CD4-positive, alpha-beta T cell treated with Interleukin-2 at 100 ng/mL for 4 hours (primary cell): ENCODE data around the gene LUC7L.
"Not testable (repeated sequence)": the region's sequence is repeated elsewhere in the genome, so short reads cannot be mapped to it uniquely, and the experiment has no call there.

ENCODE experiments used
- DNase-seq: peaks from one replicate; pipeline ENCODE4 v3.0.0-alpha.2; 2020; ENCODE audit warnings: low spot score

Gene LUC7L

DNA sequence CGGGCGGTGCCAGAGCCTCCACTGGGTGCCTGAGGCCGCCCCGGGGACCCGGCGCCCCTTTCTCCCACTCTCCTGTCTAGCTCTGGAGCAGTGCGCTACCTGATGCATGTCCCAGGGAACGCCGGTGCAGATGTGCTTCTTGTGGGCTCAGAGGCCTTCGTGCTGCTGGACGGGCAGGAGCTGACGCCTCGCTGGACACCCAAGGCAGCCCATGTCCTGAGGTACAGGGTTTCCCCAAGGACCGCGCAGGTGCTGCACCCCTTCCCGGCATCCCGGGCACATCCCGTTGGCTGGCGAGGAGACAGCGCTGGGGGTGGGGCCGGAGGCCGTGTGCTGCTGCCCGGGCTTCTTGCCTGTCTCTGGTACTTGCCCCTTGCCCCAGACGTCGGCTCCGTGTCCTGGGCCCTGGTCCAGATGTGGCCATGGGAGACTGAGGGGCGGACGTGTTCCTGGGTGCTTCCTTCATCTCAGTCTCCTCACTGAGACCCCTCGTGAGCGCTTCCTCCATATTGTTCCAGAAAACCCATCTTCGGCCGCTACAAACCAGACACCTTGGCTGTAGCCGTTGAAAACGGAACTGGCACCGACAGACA, 34.0 kb upstream of the LUC7L start:
- no peak for DNase-seq

- no peak for DNase-seq
Observed at GRCh38 chr16:262121-262745, 33.0 kb upstream of the LUC7L start.

DNA sequence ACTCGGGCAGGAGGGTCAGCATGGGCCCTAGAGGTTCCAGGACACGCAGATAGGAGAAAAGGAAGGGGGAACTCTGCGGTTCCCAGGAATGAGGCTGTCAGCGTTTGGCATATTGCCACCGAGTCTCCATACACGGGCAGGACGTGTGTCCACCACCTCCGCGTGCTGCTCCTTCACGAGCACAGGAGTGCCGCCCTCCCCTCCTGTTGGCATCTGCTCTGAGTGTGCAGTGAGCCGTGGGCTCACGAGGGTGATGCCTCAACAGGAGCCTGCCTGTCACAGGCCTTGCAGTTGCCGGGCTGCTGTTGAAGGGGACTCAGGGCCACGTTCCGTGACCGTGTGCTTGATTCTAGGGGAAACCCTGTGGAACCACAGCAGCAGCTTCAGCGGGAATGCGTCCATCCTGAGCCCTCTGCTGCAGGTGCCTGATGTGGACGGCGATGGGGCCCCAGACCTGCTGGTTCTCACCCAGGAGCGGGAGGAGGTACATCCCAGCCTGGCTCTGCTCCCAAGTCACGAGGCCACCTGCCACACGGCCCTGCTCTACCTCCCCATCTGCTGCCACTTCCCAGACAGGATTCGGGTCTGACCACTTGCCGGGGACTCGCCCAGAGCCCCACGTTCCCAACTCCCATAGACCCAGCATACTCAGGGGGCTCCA, 31.9 kb upstream of the LUC7L start:
- no peak for DNase-seq

- DNase-seq, result no peak
Observed at GRCh38 chr16:260326-260725, 31.1 kb upstream of the LUC7L start.

DNA sequence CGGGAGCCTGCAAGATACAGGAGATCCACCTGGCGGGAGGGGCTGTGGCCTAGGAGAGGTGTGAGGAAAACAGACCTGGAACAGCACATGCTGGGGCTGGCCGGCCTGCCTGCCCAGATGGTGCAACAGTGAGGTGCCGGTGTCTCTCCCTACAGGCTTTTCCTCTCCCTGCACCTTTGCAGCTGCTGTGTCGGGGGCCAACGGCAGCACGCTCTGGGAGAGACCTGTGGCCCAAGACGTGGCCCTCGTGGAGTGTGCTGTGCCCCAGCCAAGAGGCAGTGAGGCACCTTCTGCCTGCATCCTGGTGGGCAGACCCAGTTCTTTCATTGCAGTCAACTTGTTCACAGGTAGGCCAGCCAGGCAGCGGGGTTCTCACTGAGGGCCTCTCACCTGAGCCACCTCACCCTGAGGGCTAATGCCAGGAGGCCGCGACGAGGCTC, 30.6 kb upstream of the LUC7L start:
- no peak for DNase-seq

DNA sequence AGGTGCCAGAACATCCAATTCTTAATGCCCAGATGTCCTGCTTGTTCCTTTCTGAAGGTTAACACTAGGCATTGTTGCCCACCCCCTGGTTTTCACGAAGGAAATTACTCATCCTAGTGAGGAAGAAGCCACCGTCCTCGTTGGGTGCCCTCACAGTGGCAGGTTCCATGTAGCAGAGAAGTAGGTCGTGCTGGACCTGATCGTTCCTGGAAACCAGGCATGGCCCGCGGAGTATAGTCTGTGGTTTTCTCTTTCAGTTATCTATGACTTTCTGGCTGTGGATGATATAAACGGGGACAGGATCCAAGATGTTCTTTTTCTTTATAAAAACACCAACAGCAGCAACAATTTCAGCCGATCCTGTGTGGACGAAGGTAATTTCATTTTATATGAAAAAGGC, 30.0 kb upstream of the LUC7L start:
- DNase-seq, result no peak

- not testable (repeated sequence) for DNase-seq
Observed at GRCh38 chr16:258091-258490, 28.8 kb upstream of the LUC7L start.

GRCh38 chr16:255183-255582, 25.9 kb upstream of the LUC7L start:
- DNase-seq, result no peak

DNA sequence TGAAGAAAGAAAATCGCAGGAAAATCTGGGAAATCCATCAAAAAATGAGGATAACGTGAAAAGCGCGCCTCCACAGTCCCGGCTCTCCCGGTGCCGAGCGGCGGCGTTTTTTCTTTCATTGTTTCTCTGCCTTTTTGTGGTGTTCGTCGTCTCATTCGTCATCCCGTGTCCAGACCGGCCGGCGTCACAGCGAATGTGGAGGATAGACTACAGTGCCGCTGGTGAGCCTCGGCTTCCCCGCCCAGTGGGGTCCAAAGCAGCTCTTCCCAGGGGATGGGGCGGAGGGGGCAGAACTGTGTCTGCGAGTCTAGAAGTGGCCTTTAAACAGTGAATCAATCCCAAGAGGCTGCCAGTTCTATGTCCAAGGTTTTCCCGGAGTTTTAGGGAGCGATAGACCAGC, 25.2 kb upstream of the LUC7L start:
- DNase-seq, result no peak

DNA sequence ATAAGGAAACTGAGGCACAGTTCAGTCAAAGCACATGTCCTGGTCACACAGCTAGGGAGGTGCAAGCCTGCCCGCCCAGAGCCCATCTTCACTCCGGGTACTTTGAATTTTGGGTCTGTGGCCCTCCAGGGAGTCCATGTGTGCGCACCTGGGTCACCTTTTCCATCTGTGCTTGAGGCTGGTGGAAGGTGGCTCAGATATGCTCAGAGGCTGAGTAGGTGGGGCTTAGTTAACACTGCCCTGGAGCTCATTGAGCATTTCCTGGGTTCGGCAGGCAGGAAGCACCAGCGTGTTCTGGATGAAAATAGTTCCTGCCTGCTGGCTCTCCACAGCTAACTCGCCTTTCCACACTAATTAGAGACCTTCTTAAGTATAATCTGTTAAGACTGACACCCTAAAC, 24.6 kb upstream of the LUC7L start:
- peak; percentile 15 for DNase-seq

DNA sequence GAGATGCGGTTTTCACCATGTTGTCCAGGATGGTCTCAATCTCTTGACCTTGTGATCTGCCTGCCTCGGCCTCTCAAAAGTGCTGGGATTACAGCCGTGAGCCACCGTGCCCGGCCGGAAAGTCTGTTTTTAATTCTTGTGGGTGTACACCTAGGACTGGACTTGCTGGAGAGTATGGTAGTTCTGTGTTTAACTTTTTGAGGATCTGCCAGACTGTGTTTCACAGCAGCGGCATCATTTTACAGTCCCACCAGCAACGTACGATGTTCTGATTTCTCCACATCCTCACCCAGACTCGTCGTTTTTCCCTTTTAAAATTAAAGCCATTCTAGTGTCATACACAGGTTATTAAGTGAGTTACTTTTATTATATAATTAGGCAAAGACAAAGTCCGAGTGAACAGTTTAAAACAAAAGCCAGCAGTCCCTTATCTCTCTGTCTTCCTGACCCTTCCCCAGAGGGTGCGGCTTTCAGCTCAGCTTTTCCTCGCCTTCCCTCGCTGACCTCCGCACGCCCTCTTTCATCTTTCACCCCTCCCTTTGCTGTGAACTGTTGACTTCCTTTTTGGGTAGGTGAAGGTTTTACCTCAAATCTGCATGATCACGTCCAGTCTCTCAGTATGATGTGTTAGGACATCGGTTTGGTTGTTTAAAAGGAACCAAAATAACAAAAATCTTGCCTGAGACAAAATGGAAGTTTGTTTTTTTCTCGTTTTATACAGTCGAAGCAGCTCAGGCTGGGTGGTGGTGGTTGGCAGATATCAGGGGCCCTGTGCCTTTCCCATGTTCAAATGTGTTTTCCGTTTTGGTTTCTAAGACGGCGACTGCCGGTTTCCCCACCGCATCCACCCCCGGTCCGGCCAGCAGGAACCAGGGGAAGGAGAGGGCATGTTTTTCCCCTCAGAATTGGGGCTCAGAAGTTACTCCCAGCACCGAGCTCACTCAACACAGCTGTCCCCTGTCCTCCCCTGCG, 23.4 kb upstream of the LUC7L start:
- peak; percentile 21 for DNase-seq

DNA sequence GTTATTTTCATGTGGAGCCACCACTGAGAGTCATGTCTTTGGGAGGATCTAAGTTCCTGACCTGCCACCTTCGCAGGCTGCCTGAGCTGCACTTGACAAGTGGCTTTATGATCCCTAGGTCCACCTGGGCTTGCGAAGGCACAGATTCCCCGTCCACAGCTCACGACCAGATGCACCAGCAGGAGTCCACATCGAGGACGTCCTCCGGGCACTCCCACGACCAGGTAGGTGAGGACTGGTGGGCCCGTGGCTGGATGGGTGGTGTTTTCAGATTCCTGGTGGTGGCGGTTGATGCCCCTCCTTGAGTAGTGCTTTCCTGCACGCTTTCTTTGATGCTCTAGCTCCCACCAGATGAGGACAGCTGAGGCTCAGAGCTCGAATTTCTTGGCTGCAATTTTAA, 20.2 kb upstream of the LUC7L start:
- no peak for DNase-seq

GRCh38 chr16:247027-247426, 17.8 kb upstream of the LUC7L start:
- no peak for DNase-seq

DNA sequence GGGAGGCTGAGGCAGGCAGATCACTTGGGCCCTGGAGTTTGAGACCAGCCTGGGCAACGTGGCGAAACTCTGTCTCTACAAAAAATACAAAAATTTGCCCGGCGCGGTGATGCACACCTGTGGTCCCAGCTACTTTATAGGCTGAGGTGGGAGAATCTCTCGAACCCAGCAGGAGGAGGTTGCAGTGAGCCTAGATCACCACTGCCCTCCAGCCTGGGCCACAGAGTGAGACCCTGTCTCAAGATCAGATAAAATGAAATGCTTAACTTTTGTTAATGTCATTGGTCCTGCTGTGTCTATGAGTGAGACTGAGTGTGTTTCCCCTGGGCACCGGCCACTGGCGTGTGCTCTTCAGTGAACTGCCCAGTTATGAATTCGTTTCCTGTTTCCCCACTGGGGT, 15.9 kb upstream of the LUC7L start:
- no peak for DNase-seq

GRCh38 chr16:243348-243747, 14.1 kb upstream of the LUC7L start:
- no peak for DNase-seq

DNA sequence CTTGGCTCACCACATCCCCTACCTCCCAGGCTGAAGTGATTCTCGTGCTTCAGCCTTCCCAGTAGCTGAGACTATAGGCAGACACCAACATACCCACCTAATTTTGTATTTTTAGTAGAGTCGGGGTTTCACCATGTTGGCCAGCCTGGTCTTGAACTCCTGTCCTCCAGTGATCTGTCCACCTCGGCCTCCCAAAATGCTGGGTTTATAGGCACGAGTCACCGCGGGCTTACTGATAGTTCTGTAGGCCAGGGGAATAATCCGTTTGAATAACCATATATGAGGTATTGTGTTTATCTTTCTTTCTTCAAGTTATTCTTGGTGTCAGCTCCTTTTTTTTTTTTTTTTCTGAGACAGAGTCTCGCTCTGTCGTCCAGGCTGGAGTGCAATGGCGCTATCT, 13.0 kb upstream of the LUC7L start:
- DNase-seq, result no peak

DNA sequence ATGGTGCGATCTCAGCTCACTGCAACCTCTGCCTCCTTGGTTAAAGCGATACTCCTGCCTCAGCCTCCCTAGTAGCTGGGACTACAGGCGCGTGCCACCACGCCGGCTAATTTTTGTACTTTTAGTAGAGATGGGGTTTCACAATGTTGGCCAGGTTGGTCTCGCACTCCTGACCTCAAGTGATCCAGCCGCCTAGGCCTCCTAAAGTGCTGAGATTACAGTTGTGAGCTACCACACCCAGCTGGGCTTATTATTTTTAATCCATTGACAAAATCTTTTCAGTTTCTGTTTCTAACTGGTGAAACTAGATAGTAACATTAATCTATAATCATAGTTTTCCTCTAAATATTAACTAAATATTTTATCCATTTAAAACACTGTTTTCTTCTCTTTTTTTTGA, 11.3 kb upstream of the LUC7L start:
- no peak for DNase-seq

- DNase-seq, result no peak
Observed at GRCh38 chr16:239948-240277, 10.7 kb upstream of the LUC7L start.

DNA sequence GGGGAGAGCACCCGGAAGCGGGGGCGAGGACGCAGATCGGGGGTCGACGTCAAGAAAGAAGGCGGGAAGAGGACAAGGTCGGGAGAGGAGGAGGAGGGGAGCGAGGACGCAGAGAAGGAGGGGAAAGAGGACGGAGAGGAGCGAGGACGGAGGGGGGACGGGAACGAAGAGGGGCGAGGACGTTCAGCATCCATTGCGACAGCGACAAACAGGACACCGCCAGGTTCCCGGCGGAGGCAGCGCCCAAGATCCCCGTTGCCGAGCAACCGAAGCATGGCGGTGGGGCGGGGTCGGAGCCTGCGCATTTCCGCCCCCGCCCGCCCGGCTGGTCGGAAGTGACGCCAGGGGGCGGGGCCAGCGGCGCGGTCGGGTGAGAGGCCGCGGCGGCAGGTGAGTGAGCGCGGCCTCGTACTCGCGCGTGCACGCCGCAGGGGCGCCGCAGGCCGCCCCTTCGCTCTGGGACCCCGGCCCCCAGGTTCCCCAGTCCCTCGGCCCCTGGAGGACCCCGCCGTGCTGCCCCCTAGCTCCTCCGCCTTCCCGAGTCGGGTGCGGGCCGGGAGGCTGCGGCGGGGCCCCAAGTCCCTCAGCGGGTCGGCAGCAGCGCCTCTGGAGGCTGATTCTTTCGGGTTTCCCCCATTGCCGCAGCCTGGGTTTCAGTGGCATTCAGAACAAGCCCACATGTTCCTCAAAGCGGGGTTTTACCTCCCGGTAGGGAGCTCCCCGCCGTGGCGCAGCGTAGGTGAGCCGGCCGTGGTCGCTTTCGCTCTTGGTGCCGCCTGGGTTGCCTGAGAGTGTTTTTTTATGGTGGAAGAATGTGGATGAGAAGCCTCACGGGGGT, 5.4 kb upstream of the LUC7L start, which contains the start of gene FAM234A:
TSS of gene FAM234A (plus strand) at position 354 of the 838 bp plus-strand sequence. CDS start 19,593 bp downstream, outside the sequence.
- peak; percentile 93 for DNase-seq

- DNase-seq, result no peak
Observed at GRCh38 chr16:230949-231348, 1.7 kb upstream of the LUC7L start.

DNA sequence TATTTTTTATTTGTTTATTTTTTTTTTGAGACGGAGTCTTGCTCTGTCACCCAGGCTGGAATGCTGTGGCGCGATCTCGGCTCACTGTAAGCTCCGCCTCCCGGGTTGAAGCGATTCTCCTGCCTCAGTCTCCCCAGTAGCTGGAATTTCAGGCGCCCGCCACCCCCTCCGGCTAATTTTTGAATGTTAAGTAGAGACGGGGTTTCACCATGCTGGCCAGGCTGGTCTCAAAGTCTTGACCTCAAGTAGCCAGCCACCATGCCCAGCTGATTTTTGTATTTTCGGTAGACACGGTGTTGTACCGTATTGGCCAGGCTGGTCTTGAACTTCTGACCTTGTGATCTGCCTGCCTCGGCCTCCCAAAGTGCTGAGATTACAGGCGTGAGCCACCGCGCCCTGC, 1.1 kb upstream of the LUC7L start:
- not testable (repeated sequence) for DNase-seq
